HK-2 (cell line): Measurements from ENCODE around the gene NPTXR.
A peak's percentile ranks its signal among the peaks of the same experiment; 100 is the strongest.
"Not testable (repeated sequence)": the region's sequence is repeated elsewhere in the genome, so short reads cannot be mapped to it uniquely, and the experiment has no call there.

ENCODE experiments used
- DNase-seq: peaks from one replicate; pipeline ENCODE4 v3.0.0-alpha.2; 2018; ENCODE audit not compliant: unreplicated experiment

Gene NPTXR

DNA sequence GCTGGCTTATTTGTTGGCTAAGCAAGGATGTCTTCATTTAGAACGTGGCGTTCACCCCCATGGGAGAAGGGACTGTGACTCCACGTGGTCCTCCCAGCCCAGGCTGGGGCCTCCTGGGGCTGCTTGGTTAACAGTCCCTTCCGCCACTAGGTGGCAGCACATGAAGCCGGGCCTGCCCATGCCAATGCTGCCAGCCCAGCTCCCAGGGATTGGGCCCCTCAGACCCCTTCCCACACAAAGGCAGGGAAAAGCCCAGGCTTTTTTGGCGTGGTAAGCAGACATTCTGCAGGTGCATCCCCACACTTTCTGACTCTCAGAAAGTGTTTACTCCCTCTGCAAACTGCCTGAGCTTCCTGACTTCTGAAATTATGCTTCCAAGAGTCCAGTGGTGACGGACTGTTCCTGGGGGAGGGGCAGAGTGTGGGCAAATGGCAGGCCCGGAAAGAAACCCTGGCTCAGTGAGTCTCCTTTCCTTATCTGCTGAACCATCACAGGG, 25.1 kb upstream of the NPTXR start:
- DNase-seq: peak; percentile 74

GRCh38 chr22:38868286-38868721, 24.5 kb upstream of the NPTXR start:
- no peak for DNase-seq

- DNase-seq: no peak
Measured at GRCh38 chr22:38867471-38868285, 23.9 kb upstream of the NPTXR start.

DNA sequence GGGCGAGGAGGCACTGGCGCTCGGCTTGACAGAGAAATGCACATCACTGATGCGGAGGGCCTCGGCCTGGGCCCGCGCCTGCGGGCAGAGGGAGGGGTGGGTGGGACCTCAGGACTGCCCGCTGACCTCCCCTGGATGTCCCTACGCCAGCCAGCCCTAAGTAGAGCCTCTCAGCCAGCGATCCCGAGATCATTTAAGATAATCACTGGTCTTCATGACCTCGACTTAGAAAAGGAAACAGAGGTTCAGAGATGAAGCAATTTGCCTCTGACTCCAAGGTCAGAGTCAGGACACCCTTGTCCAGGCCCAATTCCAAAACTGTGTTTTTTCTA, 23.3 kb upstream of the NPTXR start:
- no peak for DNase-seq

GRCh38 chr22:38866399-38867123, 22.7 kb upstream of the NPTXR start:
- DNase-seq: no peak

DNA sequence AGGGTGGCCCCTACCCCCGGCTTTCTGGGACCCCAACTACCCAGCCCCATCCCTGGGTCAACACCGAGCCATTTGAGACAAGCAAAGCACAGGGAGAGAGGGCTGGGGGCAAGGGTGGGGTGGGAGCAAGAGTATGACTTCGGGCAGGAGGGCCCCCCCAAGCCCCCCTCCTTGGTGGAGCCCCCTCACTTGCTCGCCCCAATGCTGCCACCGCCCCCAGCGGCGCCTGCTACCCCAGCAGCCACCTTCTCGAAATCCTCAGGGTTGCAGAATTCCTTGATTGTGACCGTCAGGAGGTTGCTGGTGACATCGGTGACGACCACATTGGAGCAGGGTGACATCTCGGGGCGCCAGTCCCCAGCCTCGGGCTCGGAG, 22.2 kb upstream of the NPTXR start:
- DNase-seq: no peak

DNA sequence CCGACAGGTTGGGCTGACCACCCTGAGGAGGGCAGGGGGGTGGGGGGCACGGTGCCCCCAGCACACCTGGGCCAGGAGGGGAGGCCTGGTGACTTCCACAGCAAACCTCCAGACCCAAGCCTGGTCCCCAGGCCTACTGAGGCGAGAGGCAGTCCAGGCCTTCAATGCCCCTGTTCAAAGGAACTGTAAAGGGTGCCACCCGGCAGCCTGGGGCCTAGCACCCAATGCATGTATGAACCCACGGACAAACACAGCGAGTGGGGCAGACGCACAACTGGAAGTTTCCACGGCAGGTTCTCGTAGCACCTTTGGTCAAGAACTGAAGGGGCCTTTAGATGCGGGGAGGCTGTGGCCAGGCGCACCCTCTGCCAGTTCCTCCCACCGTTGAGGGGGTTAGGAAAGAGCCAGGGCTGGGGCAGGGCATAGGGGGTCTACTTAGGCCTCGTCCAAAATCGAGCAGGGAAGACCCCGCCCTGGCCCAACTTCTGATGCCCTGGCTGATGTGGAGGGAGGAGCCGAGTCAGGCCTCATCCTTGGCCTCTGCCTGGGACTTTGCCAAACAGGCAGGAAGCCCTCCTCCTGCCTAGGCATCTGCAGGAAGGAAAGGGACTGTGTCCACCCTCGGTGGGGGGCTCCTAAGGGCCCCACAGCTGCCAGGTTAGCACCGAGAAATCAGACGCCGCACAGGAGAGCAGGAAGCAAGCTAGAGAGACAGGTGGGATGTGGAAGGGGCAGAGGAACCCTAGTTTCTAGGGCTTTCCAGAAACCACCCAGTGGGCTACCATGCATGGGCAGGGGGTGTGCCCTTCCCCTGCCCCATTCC, 21.6 kb upstream of the NPTXR start:
- no peak for DNase-seq

DNA sequence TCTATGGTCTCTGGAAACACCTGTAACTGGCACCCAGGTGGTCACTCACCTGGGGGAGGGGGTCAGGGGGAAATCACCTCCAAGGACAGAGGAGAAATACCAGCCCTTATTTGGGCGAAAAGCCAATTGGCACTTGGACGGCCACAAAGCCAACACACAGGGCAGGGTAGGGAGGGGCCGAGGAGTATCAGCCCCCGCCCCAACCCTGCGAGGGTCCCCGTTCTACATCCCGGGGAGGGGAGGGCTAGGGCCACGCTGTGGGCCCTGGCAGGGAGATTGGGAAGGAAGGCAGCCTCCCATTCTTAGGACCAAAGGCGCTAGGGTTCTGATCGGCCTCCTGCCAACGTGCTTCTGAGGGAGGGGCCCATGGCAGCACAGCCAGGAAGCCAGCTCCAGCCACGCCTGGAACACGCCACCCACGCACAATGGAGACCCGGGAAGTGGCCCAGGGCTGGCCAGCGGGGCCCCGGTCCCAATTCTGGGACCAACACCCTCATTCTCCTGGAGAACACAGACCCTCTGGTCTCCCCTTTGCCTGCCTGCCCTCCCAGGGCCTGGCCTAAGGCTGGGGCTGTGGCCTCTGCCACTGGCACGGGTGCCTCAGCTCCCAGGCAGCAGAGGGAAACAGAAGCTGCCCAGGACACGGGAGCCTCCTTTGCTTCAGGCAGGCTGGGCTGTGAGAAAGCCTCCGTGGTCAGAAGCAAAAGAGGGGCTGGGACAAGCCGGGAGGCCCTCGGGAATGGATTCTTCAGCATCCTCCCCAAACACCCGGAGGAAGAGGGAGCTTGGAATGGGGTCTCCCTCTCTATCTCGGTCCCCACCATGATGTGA, 20.7 kb upstream of the NPTXR start:
- DNase-seq: no peak

DNA sequence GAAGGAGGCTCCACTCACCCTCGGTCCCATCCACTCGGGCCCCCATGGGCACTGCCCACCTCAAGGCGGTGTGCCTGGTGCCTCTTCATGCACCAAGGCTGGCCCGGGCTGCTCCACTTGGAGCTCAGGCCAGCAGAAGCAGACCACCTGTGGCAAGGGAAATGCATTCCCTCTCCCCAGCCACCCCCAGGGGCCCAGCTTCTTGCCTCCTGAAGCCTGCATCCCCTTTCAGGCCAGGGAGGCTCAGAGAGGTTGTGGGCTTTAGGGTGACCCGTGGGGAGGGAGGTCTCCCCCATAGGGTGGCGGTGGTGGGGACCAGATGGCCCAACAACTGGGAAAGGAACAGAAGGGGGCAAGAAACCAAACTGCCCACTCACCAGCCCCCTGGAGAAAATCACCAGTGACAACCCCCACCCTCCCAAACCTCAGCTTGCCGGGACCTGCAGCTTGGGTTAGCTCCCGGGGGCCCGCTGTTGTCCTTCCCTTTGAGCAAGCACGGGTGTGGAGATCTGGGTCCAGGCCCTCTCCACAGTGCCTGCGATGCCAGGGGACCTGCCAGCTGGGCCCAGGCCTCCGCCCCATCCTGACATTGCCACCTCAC, 19.8 kb upstream of the NPTXR start:
- DNase-seq: no peak

DNA sequence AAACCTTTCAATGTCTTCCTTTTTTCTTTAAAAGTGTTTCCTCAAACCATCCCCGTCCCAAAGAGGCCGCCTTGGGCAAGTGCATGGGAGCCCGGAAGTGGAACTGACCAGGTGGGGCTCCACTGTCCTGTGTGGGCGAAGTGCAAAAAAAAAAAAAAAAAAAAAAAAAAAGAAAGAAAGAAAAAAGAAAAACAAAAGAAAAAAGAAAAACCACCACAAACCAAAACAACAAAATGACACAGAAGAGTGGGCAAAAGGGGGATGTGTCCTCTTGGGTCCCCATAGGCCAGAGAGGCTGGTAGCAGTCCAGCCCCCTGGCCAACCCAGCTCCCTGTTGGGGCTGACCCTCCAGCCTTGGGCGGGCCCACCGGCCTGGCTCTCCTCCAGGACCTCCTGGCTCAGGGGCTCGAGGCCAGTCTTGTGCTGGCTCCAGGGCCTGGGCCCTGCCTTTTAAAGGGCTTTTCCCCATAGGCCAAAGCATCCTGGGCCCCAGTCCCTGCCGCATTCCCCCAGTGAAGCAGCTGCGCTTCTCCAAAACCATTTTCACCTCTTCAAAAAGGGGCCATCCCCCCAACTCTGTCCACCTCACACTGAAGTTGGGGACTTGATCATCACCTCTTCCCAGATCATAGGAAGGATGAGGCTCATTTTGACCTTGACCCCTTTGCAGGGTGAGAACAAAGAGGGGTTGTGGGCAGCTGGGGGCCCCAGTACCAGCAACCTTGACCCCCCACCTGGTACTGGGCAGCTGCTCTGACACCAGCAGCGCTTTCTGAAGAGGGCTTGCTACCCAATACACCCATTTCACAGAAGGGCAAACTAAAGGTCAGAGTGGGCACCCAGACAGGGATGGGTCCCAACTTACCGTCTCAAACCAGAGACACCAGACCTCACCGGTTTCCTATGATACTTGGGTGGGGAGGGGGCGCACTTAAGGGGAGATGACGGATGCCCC, 18.8 kb upstream of the NPTXR start:
- DNase-seq: no peak

- DNase-seq: no peak
Measured at GRCh38 chr22:38861927-38862326, 18.1 kb upstream of the NPTXR start.

DNA sequence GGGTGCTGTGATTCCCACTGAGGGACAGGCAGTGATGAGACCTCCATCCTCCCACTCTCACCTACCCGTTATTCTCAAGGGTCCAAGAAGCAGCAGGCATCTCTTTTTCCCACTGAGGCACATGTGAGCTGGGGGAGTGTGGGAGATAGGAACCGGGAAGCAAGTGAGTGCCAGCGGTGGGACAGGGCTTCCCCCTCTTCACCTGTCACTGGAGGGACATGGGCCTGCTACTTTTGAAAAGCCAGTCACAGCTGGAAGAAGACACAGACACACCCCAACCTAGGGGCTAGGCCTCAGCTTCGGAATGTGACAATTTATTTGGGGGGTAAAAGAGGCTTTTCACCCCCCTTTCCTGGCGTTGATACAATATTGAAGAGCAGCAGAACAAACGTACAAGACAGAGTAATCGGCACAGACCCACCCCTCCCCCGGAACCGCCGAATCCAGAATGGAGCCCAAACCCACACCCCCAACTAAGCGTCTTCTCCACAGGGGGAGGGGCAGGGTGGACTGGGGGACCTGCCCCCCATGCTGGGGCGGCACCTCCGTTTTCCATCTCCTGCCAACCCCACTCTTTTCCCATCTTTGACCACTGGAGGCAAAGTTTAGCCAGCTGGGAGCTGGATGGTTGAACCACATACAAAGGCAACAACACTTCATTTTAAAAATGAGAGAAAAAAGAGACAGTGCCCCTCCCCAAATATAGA, 17.5 kb upstream of the NPTXR start:
- DNase-seq: no peak

GRCh38 chr22:38860283-38861169, 16.7 kb upstream of the NPTXR start:
- DNase-seq: no peak

DNA sequence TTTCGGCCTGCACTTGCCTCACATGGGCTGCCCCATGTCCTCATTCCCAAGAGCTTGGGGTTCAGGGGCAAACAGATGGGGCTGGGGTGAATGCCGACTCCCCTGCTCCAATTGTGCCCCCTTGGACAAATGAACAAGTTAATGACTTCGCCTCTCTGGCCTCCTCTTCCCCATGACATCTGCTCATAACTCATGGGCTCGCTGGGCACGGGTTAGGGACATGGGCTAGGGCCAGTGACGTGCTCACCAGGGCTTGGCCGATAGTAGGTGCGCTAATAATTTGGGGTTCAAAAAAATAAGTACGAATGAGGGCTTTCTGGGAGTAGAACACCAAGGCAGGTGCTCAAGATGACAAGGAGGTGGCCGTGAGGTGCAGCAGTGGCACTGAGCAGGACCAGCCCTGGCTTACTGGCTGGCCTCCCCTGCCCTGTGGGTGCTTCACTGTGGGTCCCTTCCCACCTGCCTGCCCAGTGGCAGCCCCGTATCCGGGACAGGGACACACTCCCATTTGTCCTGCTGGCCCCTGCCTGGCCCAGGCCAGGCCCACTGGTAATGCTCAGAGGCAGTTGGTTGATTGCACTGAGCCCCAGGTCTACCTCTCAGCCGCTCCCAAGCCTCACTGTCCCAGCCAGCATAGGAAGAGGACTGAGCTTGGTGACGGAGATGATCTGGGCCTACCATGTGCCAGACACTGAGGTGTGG, 15.9 kb upstream of the NPTXR start:
- DNase-seq: no peak

- DNase-seq: no peak
Measured at GRCh38 chr22:38858492-38858891, 14.7 kb upstream of the NPTXR start.

DNA sequence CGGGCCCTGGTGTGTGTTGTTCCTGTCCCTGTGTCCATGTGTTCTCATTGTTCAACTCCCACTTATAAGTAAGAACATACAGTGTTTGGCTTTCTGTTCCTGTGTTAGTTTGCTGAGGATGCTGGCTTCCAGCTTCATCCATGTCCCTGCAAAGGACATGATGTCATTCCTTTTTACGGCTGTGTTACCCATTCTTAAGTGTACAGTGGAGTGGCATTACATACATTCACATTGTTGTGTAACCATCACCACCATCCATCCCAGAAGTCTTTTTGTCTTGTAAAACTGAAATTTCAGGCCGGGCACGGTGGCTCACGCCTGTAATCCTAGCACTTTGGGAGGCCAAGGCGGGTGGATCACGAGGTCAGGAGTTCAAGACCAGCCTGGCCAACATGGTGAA, 10.6 kb upstream of the NPTXR start:
- not testable (repeated sequence) for DNase-seq

DNA sequence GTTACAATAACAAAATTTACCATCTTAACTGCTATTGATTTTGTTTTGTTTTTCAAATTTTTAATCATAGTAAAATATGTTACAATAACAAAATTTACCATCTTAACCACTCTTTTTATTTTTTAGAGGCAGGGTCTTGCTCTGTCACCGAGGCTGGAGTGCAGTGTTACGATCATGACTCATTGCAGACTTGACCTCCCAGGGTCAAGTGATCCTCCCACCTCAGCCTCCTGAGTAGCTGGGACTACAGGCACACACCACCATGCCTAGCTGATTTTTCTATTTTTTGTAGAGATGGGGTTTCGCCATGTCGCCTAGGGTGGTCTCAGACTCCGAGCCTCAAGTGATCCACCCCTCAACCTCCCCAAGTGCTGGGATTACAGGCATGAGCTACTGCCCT, 10.1 kb upstream of the NPTXR start:
- not testable (repeated sequence) for DNase-seq

DNA sequence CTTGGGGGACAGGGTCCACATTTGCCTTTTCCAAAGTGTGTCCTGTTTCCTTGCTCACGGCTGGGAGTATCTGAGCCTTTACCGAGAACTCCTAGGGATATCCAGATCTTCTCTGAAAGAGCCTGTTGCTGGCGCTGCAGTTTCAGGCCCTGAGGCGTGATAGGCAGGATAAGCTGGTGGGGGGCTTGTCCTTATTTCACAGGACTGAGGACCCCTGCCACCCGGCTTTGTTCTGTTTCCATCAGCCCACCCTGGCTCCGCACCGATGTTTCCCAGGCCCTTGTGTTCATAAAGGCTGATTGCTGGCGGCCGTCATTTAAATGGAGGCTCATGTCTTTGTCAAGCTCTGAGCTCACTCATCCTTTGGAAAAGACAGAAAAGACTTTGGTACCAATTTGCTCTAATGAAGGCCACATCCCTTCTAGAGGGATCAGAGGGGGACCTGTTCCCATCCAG, 9.4 kb upstream of the NPTXR start:
- no peak for DNase-seq
